ENCODE measurements around the gene GLI3. TPM values are rescaled to one million over a fixed set of nuclear protein-coding genes. Genes with fewer than 3 reads are reported as not detected.

The GLI3 gene
- total and polyA plus RNA-seq, 2 of the 8 experiments (the other 6 are each of a cell fraction or from before 2014, with no cell fraction given): 8.0 to 31.1 TPM

DNA sequence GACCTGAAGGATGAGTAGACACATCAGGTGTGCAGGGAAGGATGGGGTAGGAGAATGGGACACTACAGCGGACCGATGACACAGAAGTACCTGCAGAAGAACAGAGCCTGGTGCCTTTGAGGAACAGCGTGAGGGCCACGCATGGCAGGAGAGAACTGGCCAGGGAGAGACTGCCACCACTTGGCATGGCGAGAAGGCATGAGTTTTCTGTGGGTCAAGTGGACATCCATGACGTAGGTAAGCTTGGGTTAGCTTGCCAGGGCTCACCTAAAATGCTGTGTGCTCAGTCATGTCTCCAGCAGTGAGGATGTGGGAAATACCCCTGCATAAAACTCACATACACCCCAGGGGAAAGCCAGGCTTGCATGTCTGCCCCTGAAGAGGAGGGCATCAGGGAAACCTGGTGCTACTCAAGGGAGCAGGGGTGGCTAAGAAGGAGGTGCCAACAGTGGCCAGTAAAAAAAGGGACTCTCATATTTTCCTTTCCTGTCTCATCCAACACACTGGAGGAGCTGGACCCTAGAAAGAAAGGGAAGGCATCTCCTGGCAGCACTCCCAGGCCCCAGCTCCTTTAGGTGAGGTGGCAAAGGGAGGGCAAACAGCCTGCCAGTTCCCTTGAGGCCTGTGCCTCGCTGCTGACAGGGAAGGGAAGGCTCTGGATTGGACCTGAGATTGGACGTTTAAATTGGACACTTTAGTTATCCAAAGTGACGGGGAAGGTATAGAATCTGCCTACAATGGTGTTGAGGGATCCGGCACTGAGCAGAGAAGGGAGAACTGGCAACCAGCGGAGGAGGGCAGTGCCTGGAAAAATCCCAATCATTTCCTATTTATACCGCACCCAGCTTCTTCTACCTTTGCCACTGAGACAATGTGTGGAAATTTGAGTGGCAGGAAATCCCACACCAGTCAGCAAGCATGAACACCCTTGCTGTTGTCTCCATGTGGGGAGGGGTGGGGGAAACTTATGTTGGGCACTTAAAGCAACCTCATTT lies 255.7 kb downstream of the GLI3 start:
- POLR2A ChIA-PET (ENCODE audit: partially characterized antibody): no interaction called here

More for the DNA sequence above, 255.7 kb downstream of the GLI3 start:
- H4K91ac ChIP-seq (replicated peaks; ENCODE audit: insufficient read length, low read length): no peak overlapping the region
- no peaks in the 10 kb centered on the region for H3K79me2 ChIP-seq (ENCODE audit: control insufficient read depth in 1 of 2, insufficient read depth in 2 of 2, low read length in 2 of 2)
- H3K36me3 ChIP-seq (ENCODE audit: control insufficient read depth in 2 of 4, insufficient read depth in 4 of 4, low read length in 3 of 4): peaks cover 0 to 2% (median under 1%) of the 10 kb centered on the region in 4 experiments; a peak in 2 of 8 replicates
- no peak overlapping the region for H2BK120ac ChIP-seq (replicated peaks; ENCODE audit: low read depth, low read length)
- CTCF ChIA-PET (ENCODE audit: partially characterized antibody): interaction anchor here (0.6 to 9.2 kb wide), 16 partner anchors 9 to 1219 kb away, joined by 3 to 117 read pairs (median 4); no protein-coding TSS in a partner anchor
- no peak overlapping the region for H3K9ac ChIP-seq (replicated peaks in 1 of 4; ENCODE audit: extremely low read depth in 1 of 4, low read depth in 3 of 4, low read length in 3 of 4)
- peaks cover 0 to 1% (median 0%) of the 10 kb centered on the region in 4 experiments; a peak in 2 of 7 replicates for H3K27me3 ChIP-seq (replicated peaks in 1 of 4; ENCODE audit: control insufficient read depth in 3 of 4, extremely low read depth in 1 of 4, insufficient read depth in 3 of 4, low read length in 3 of 4)
- no peak overlapping the region for H3K23ac ChIP-seq (ENCODE audit: insufficient read length)
- no peak overlapping the region for H3K4ac ChIP-seq (replicated peaks; ENCODE audit: insufficient read length, low read depth, low read length)
- no peak for TF ChIP-seq MAFK (IDR thresholded peaks at IDR 0.05; ENCODE audit: low read depth, low read length)
- no peak for TF ChIP-seq CHD1 (IDR thresholded peaks at IDR 0.05; ENCODE audit: low read depth, low read length)
- TF ChIP-seq, protein P1, sequence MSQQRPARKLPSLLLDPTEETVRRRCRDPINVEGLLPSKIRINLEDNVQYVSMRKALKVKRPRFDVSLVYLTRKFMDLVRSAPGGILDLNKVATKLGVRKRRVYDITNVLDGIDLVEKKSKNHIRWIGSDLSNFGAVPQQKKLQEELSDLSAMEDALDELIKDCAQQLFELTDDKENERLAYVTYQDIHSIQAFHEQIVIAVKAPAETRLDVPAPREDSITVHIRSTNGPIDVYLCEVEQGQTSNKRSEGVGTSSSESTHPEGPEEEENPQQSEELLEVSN (IDR thresholded peaks at IDR 0.05): no peak
- peaks cover 0 to 11% (median 4%) of the 10 kb centered on the region in 4 experiments; a peak in 5 of 7 replicates for H3K4me1 ChIP-seq (replicated peaks in 1 of 4; ENCODE audit: control insufficient read depth in 3 of 4, insufficient read depth in 4 of 4, low read length in 3 of 4)
- no peak overlapping the region for H2BK20ac ChIP-seq (ENCODE audit: low read length)
- no peak overlapping the region for H3K18ac ChIP-seq (ENCODE audit: extremely low read depth, low read length)
- H2AK5ac ChIP-seq (ENCODE audit: low read depth, low read length): peak overlapping the region; percentile 45; the same call in 1 of the 2 replicates
- 90% methylated on average over 12 of the region's 12 CpGs; no CpG with 5 or more reads in 1 of the 2 experiments for WGBS, 2 experiments (ENCODE audit: extremely low coverage in 1 of 2, insufficient coverage in 1 of 2, insufficient read length in 1 of 2, insufficient replicate concordance in 2 of 2, low coverage in 1 of 2, low lambda C conversion rate in 2 of 2, missing lambda C conversion rate in 1 of 2)
- no peak overlapping the region for H4K8ac ChIP-seq (ENCODE audit: extremely low read depth, insufficient read depth, low read length)
- H2BK5ac ChIP-seq (ENCODE audit: low read depth, low read length): no peak overlapping the region
- H2AFZ ChIP-seq (ENCODE audit: low read length): no peak overlapping the region
- no peak overlapping the region for H3K56ac ChIP-seq (replicated peaks; ENCODE audit: insufficient read length, low read depth, low read length)
- H3K23me2 ChIP-seq (ENCODE audit: low read depth, low read length): no peaks in the 10 kb centered on the region
- no peak overlapping the region for H4K5ac ChIP-seq (ENCODE audit: insufficient read length, low read depth, low read length)
- H3K4me2 ChIP-seq (ENCODE audit: insufficient read depth in 1 of 2, low read depth in 2 of 2, low read length in 2 of 2): no peak overlapping the region
- no peaks in the 10 kb centered on the region for H3K79me1 ChIP-seq (ENCODE audit: low read depth, low read length)
- 0 out of 2 replicates have a peak overlapping the region, but pooled peaks have one; percentile 6 for H2BK12ac ChIP-seq (ENCODE audit: low read depth, low read length)
- no peak overlapping the region for H3K4me3 ChIP-seq (ENCODE audit: extremely low read depth in 1 of 4, insufficient read depth in 2 of 4, low read depth in 3 of 4, low read length in 4 of 4)
- H4K20me1 ChIP-seq (replicated peaks in 1 of 2; ENCODE audit: control insufficient read depth in 1 of 2, insufficient read depth in 2 of 2, low read length in 2 of 2): no peaks in the 10 kb centered on the region
- no peak for DNase-seq (ENCODE audit: low read depth in 1 of 2, low spot score in 2 of 2)
- H3K9me3 ChIP-seq (ENCODE audit: insufficient read depth in 2 of 2, low read depth in 1 of 2, low read length in 1 of 2): no peaks in the 10 kb centered on the region
- H3K14ac ChIP-seq (ENCODE audit: insufficient read length): no peak overlapping the region
- no peak for FAIRE-seq
- no peak overlapping the region for H2BK15ac ChIP-seq (ENCODE audit: low read length)
- no peak overlapping the region for H3K27ac ChIP-seq (ENCODE audit: low read depth, low read length)
